HG03565 (cell line): ENCODE measurements around the gene TIMM10.
"Not testable (repeated sequence)": the region's sequence is repeated elsewhere in the genome, so short reads cannot be mapped to it uniquely, and the experiment has no call there.

Experiments used
- ATAC-seq: cut with Tn5 transposase; IDR thresholded peaks from one replicate; pipeline ENCODE4 v1.9.1; 2021; ENCODE audit warnings: mild to moderate bottlenecking, moderate library complexity; ENCODE audit not compliant: unreplicated experiment

Gene TIMM10

DNA sequence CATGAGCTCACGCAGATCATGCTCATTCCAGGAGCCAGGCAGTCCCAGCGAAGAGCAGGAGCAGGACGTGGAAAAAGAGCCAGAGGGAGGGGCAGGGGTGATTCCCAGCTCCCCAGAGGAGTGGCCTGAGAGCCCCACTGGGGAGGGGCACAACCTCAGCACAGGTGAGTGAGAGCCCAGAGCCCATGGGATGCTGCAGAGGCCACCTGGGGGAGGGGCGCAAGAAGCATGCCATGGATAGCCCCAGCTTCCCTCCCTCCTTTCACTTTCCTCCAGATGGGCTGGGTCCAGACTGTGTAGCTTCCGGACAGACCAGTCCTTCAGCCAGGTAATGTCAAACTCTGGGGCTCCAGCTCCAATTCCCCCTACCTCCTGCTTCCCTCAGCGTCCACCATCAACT, 13.0 kb upstream of the TIMM10 start:
- no peak for ATAC-seq

DNA sequence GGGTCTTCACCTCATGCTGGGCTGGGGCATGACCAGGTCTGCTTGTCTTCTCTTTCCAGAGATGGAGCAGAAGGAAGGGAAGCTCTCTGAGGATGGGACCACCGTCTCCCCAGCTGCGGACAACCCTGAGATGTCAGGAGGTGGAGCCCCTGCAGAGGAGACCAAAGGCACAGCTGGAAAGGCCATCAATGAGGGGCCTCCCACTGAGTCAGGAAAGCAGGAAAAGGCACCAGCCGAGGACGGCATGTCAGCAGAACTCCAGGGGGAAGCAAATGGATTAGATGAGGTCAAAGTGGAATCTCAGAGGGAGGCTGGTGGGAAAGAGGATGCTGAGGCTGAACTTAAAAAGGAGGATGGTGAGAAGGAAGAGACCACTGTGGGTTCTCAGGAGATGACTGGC, 12.0 kb upstream of the TIMM10 start:
- no peak for ATAC-seq

DNA sequence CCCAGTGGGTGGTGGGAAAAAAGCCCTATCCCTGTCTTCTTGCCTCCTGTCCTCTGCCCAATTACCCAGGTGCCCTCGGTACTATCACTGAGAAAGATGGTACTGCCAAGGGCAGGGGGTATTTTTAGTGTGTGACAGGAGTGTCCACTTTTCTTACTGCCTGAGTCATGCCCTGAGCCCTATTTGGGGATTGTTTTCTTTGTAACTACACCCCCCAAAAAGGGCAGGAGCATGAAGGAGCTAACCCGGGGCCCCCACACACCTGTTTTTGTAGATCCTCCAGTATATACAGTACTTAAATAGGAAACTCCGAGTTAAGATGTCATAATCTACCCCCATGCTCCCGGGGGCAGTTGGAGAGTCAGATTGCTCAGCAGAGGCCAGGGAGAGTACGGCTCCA, 10.6 kb upstream of the TIMM10 start:
- ATAC-seq, result no peak

DNA sequence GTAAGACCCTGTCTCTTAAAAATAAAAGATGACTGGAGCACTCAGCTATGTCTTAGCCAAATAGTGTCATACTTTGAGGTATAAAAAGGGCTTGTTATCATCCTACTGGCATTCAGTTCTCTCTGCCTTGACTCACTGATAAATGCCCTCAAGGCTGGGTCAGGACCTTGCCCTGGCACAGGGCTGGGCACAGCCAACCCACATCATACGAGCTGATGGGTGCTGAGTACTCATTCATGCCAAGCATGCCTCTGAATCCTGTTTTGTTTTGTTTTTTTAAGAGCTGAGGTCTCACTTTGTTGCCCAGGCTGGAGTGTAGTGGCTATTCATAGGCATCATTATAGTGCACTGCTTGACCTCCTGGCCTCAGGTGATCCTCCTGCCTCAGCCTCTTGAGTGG, 8.8 kb upstream of the TIMM10 start:
- no peak for ATAC-seq

DNA sequence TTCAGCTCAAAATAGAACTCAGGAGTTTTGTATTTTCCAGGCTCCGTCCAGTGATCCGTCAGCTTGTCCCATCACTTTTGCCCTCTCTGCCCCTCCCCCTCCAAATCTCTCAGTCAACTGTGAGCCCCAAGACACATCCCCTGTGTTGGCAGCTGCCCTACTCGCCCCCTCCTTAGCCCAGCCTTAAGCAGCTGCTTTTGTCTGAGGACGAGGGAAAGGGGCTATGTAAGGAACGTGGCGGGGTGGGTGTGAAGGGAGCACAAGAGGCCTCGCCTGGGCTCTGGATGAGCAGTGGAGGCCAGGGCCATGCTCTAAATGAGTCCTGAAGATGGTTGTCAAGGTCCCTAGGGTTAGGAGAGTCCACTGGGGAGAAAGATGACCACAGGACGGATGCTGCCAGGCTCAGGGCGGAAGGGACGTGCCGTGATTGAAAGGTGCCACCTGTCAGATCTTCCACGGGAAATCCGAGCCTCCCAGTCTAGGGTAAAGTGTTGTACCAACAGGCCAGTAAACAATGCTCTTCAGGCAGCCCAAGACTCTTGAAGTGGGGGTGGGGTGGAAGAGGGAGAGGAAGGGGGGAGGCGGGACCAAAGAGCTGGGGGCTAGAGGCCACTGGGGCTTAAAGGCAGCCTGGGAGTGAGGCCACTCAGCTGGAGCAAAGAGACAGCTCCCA, 6.5 kb upstream of the TIMM10 start, which contains the start of gene SMTNL1:
SMTNL1 (plus strand) TSS at position 649 of the 673 bp plus-strand sequence. CDS start 5,048 bp downstream, outside the sequence.
- no peak for ATAC-seq

DNA sequence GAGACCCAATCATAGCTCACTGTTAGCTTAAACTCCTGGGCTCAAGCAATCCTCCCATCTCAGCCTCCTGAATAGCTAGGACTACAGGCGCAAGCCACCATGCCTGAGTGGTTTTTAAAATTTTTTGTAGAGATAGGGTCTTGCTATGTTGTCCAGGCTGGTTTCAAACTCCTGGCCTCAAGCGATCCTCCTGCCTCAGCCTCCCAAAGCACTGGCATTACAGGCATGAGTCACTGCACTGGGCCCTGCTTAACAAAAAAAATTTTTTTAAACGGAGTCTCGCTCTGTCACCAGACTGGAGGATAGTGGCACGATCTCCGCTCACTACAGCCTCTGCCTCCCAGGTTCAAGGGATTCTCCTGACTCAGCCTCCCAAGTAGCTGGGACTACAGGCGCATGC, 3.9 kb upstream of the TIMM10 start:
- not testable (repeated sequence) for ATAC-seq

DNA sequence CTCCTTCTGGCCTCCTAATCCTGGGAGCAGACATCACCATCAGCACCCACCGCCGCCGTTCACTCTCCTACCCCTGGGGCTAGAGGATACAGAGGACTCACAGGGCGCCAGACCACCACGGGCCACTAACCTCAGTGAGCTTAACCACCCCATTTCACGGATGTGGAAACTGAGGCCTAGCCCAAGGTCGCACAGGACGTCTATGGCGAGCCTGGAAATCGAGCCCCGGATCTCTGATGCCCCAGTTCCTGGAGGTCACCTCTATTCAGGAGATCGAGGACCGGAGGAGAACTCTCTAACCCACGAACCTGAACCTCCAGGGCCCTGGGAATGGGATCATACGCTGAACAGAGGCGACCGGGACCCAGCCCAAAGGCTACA, 349 bp downstream of the TIMM10 start:
- no peak for ATAC-seq

DNA sequence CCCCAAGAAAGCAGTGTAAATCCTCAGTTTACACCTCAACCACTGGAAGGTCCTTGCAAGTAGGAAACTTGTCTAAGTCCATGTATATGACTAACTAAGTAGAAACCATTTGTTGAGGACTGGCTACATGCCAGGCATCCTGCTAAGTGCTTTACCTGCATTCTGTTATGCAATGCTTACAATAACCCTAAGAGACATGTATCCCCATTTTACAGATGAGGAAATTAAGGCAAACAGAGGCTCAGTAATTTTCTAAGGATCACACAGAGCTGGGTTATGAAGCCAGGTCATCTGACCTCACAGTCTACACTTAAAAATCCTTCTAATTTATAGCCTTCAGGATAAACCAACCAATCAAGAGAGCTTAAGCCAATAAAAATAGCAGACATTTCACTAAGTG, 1.5 kb downstream of the TIMM10 start:
- ATAC-seq, result no peak

DNA sequence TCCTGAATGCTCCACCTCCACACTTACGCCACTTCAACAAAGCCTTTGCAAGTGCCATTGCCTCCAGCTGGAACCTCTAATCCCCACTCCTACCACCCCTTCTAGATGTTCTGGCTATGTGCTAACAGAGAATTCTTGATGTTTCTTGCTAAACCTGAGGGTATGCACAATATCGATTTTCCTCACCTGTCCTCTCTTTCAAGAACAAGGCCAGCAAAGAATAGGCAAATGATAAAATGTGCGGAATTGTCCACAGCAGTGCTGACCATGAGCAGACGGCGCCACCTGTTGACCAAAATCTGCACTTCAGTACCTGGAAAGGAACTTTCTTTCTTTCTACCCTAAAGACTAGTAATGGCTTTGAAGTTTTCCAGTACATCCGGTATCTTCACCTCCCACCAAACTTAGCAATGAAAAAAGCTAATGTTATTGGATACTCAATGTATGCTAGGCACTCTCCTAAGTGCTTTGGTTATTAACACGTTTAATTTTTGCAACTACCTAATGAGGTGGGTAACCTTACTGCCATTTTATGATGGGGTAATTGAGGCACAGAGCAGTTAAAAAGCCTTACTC, 3.4 kb downstream of the TIMM10 start:
- ATAC-seq, result no peak

DNA sequence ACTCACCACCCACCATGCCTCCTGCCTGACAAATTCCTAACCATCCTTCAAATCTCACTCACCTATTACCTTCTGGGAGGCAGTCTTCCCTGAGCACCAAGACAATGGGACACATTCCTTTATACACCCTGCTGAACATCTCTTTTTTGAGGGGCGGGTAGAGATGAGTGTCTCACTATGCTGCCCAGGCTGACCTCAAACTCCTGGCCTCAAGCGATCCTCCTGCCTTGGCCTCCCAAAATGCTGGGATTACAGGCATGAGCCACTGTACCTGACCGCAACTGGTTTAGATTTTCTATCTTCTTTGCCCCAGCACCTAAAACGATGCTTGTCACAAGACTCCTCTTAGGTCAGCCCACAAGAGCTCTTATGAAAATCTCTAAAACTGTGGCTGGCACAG, 7.1 kb downstream of the TIMM10 start:
- ATAC-seq, result no peak

DNA sequence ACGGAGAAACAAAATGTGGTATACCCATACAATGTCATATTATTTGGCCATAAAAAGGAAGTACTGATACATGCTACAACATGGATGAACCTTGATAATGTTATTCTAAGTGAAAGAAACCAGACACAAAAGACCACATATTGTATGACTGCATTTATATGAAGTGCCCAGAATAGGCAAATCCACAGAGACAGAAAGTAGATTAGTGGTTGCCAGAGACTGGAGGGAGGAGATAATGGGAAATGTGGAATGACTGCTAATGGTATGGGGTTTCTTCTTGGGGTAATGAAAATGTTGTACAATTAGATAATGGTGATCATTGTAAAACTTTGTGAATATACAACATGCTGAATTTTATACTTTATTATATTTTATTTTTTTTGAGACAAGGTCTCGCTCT, 9.4 kb downstream of the TIMM10 start:
- no peak for ATAC-seq

DNA sequence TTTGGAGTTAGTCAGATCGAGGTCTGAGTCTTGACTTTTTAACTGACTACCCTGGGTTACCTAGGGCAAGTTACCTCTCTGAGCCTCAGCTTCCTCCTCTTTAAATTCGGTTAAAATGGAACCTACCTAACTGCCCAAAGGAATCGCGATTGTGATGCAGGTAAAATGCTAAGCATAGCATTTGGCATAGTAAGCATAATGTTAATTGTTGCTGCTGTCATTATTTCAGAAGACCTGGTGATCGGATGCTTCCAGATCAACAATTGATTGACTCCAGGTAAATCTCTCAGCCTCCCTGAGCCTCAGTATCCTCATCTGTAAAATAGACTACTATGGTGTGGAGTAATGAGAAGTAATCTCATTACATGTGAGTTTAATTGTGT, 14.5 kb downstream of the TIMM10 start:
- no peak for ATAC-seq

DNA sequence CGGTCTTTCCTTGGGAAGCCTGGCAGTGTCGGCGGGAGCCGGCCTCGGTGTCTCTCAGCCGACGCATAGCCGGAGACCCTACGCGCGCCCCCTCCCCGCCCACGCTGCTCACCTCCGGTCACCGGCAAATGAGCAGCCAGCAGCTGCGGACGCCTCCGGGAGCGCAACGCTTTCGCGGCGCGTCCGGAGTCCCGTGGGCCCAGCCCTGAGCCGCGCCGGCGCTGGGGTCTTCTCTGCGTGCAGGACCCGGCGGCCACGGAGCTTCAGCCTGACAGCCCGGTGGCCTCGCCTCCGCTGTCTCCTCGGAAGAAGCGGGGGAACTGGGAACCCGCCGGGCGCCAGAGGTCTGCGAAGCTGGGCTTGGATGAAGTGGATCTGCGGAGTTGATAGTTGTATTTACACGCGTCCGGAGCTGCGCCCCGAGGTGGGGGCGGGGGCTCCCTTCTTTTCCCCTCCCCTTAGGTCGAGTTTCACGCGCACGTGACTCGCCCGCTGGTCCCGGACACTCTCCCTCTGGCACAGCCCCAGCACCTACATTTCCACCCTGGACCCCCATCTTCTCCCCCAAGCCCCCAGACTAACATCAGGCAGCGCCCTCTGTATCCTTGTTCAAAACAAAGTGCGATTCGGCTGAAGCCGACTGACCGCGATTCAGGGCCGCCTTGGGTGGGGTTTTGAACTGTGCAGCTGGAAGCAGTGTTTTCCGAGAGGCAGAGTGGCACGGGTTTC, 15.1 kb downstream of the TIMM10 start, which contains the start of gene SLC43A1:
SLC43A1 (minus strand) TSS at position 371 of the 729 bp plus-strand sequence. CDS start 1,591 bp downstream, outside the sequence.
- no peak for ATAC-seq

DNA sequence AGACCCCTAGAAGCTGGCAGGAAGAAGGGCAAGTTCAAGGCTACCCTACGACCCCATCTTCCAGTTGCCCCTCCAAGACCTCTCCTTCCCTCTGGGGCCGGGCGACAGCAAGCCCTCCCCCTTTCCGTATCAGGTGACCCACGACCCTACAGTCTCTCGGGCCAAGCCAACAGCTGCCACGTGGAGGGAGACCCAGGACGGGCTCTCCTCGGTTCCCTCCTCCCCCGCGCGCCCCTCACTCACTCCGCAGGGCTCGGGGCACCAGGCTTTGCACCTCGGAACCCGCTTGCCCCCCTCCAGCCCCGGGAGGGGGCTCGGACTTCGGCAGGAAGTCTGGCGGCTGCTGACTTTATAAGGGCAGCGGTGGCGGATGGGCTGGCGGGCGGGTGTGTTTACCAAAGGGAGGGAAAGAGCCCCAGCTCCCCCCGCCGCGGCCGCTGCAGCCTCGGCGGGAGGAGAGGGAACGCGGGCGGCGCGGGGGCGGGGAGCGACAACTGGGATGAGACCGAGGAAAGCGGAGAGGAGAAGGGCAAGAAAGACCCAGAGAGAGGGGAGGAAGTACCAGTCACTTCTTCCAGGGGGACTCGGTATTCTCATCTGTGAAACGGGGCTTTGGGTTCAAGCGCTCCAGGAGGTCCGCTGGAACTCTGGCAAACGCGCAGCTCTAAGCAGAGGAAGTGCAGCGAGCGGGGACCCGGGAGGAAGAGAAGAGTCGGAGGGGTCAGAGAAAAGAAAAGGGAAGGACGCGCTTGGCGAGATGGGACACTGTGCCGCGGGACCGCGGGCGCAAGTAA, 15.8 kb downstream of the TIMM10 start:
- no peak for ATAC-seq

DNA sequence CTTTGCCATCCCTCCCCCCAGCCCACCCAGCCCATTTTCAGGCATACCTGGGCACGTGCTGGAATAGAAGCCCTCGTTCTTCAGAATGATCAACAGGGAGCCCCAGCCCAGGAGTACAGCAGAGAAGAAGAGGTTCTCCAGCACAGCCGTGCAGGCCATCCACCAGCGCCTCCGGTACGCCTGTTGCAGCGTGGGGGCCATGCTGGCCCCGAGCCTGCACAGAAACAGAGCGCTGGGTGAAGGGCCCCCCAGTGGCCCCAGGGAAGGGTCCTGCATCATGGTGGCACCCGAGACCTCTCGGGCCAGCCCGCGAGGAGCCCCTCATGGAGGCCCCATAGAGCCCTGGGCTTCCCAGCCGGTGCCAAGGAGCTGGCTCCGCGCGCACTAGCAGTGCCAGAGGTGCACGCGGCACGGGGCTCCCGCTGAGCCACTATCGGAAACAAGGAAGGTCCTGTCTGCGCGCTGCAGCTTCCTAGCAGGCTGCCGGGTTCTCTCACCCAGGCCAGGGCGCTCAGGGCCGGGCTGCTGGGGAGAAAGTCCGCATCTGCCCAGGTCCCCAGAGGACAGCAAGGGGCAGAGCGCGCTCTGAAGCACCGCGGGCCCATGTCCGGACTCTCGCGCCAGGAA, 16.5 kb downstream of the TIMM10 start:
- no peak for ATAC-seq

DNA sequence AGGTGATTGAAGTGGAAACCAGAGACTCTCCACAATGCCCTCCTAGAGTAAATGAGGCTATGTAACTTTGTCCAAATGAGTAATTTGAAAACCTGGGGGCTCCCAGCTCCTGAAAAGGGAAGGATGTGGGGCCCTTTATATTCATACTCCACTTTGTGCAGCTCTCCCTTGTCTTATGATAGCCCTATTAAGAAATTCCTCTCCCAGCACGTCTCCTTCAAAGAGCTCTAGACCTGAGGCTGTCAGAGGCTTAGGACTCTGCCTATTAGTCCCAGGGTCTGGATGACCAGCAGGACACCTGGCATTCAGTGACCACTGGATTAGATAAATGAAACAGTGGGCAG, 17.1 kb downstream of the TIMM10 start:
- ATAC-seq, result no peak

DNA sequence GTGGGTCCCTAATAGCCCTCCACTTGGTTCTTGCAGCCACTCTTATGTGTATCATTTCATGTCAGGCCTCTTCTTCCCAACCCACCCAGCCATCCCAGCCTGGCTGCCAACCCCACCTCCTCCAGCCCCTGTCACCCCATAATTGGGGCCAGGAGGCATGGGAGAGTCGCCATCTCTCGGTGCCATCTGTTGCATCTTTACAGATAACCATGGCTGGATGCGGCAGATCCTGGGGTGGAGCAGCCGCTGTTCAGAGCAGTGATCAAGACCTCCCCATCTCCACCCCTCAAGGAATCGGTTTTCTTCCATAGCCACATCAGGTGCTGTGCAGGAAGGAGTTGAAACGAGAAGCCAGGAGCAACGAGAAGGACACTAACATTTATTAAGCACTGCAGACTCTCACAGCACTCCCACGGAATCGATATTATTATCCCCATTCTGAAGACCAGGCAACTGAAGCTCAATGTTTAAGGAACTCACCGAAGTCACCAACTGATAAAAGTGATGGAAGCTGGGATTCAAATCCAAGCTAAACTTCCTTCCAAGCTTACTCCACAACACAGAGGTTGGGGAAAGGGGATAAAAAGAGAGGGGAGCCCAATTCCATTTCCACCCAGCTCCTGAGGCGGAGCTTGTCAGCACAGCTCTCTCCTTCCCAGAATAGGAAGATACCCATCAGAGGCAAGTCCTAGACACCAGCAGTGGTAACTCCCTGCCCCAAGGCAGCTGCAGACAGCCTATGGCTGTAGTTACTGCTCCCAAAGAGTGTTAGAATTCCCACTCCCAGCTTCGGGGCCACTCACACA, 17.7 kb downstream of the TIMM10 start:
- ATAC-seq, result no peak

DNA sequence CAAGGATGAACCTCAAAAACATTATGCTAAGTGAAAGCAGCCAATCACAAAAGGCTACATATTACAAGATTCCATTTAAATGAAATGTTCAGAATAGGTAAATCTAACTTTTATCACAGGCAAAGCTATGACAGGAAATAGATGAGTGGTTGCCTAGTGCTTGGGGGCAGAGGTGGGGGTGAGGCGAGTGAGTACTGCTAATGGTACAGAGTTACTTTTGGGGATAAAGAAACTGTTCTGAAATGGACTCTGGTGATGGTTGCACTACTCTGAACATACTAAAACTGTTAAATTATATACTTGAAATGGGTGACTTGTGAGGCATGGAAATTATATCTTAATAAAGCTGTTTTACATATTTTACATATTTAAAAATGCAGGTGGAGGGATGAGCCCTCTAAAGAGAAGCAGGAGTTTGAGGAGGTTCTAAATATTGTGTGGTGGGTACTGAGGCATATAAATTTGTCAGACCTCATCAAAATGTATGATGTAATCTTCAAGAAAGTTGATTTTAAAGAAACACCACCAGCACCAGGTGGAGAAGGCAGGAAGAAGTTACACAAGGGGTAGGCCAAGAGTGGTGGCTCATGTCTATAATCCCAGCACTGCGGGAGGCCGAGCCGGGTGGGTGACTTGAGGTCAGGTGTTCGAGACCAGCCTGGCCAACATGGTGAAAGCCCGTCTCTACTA, 18.7 kb downstream of the TIMM10 start:
- ATAC-seq, result no peak

DNA sequence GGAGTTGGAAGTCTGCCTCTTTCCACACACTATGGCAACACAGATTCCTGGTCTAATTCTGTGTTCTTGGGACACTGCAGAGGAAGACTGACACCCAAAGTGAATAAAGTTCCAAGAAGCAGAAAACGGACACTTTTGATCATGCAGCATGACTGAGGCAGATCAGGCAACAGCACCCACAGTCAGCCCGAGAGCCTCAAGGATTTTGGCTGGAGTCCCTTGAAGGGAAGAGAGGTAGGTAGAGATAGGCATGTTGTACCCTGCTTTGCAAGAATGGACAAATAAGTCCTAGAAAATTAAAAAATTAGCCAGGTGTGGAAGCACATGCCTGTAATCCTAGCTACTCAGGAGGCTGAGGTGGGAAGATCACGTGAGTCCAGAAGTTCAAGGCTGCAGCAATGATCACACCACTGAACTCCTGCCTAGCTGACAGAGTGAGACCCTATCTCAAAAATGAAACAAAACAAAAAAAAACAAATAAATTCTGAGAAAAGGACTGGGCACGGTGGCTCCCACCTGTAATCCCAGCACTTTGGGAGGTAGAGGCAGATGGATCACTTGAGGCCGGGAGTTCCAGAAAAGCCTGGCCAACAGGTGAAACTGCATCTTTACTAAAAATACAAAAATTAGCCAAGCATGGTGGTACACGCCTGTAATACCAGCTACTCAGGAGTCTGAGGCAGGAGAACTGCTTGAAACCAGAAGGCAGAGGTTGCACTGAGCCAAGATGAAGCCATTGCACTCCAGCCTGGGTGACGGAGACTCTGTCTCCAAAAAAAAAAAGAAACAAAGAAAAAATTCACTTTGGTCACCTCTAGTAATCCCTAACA, 22.0 kb downstream of the TIMM10 start:
- no peak for ATAC-seq
